HepG2 (cell line): ENCODE data around the gene FETUB. TPM values are rescaled to one million over a fixed set of nuclear protein-coding genes. Genes with fewer than 3 reads are reported as not detected.

Experiments used
- ATF1 ChIP-seq: IDR thresholded peaks from 2 replicates; pipeline ENCODE4 v1.6.1; 2016; ENCODE audit warnings: mild to moderate bottlenecking, control low read depth
- KLF16 ChIP-seq, 2 experiments: sonication (generic) in 1 of 2; formaldehyde crosslinking in 1 of 2; IDR thresholded peaks; 2 replicates each; pipeline versions ENCODE4 v1.6.1 to v1.8.0; 2016 to 2023; ENCODE audit warnings: missing genetic modification reagents in 2 of 2, missing compliant biosample characterization in 1 of 2
- LCORL ChIP-seq, 2 experiments: fragments of 450-650 bp in 1 of 2; sonication (generic) in 1 of 2; formaldehyde crosslinking in 1 of 2; IDR thresholded peaks; 2 replicates each; pipeline versions ENCODE4 v1.5.0 to v1.6.1; 2017 to 2020; ENCODE audit warnings: antibody characterized with exemption in 1 of 2, missing genetic modification reagents in 1 of 2
- MEF2D ChIP-seq: sonication (generic); formaldehyde crosslinking; IDR thresholded peaks from 2 replicates; pipeline ENCODE4 v1.5.1; 2020; ENCODE audit warnings: mild to moderate bottlenecking, missing genetic modification reagents
- MZF1 ChIP-seq: sonication (generic); formaldehyde crosslinking; IDR thresholded peaks from 2 replicates; pipeline ENCODE4 v1.8.1; 2023; ENCODE audit warnings: mild to moderate bottlenecking, missing genetic modification reagents, borderline replicate concordance
- NCOA5 ChIP-seq: sonication (generic); formaldehyde crosslinking; IDR thresholded peaks from 2 replicates; pipeline ENCODE4 v1.4.0; 2020; ENCODE audit warnings: missing genetic modification reagents
- NR2F6 ChIP-seq, 2 experiments: IDR thresholded peaks; 2 replicates each; pipeline ENCODE4 v1.6.1; 2016; ENCODE audit warnings: antibody characterized with exemption in 1 of 2, mild to moderate bottlenecking in 1 of 2
- SOX5 ChIP-seq: IDR thresholded peaks from 2 replicates; pipeline ENCODE4 v1.6.1; 2016; ENCODE audit warnings: borderline replicate concordance
- SSRP1 ChIP-seq: IDR thresholded peaks from 2 replicates; pipeline ENCODE4 v1.6.1; 2016; ENCODE audit warnings: control low read depth
- TMF1 ChIP-seq: sonication (generic); formaldehyde crosslinking; IDR thresholded peaks from 2 replicates; pipeline ENCODE4 v1.8.1; 2022; ENCODE audit warnings: low read depth, missing genetic modification reagents
- TOPORS ChIP-seq: sonication (generic); formaldehyde crosslinking; IDR thresholded peaks from 2 replicates; pipeline ENCODE4 v1.8.0; 2023; ENCODE audit warnings: mild to moderate bottlenecking, missing genetic modification reagents
- ZMYM2 ChIP-seq: sonication (generic); formaldehyde crosslinking; IDR thresholded peaks from 2 replicates; pipeline ENCODE4 v1.8.0; 2022; ENCODE audit warnings: mild to moderate bottlenecking, missing genetic modification reagents
- ZNF337 ChIP-seq: sonication (generic); formaldehyde crosslinking; IDR thresholded peaks from 2 replicates; pipeline ENCODE4 v1.5.1; 2020; ENCODE audit warnings: missing genetic modification reagents, low read depth, mild to moderate bottlenecking, borderline replicate concordance
- ZNF761 ChIP-seq: sonication (generic); formaldehyde crosslinking; conservative IDR thresholded peaks from 2 replicates; pipeline ENCODE4 v1.4.0; 2020; ENCODE audit warnings: mild to moderate bottlenecking, missing genetic modification reagents
- ZNF780A ChIP-seq: sonication (generic); formaldehyde crosslinking; IDR thresholded peaks from 2 replicates; pipeline ENCODE4 v1.8.0; 2022; ENCODE audit warnings: mild to moderate bottlenecking, missing genetic modification reagents, moderate library complexity
- ZSCAN9 ChIP-seq: IDR thresholded peaks from 2 replicates; pipeline ENCODE4 v1.6.1; 2016; ENCODE audit warnings: borderline replicate concordance
- polyA plus RNA-seq, 8 experiments: library from polyadenylated mRNA; depleted of rRNA in 3 of 8; stranded (reverse) in 7 of 8; unstranded in 1 of 8; fragments of >200 nt; fragmentation: Illumina TruSeq in 4 of 8; extraction: Trizol in 4 of 8; gene quantifications; 2 replicates each; pipeline versions ENCODE4 v1.2.1 to v1.2.3, GENCODE V29; 2011 to 2016; ENCODE audit warnings: low read depth in 4 of 8, missing spikeins in 1 of 8, mixed read lengths in 1 of 8; ENCODE audit not compliant: insufficient read depth in 1 of 8
- total RNA-seq, 5 experiments: library from RNA; depleted of rRNA; stranded (reverse); fragments of >200 nt; fragmentation: Illumina TruSeq; extraction: Trizol; gene quantifications; 2 replicates each; pipeline ENCODE4 v1.2.3, GENCODE V29; 2016; ENCODE audit warnings: low read depth in 1 of 5
- TF ChIP-seq, protein P1 (sequence below): IDR thresholded peaks from 2 replicates; pipeline ENCODE4 v1.6.1; 2016; ENCODE audit warnings: low read depth, missing genetic modification reagents, missing compliant biosample characterization
- TF ChIP-seq, protein P2 (sequence below): sonication (generic); formaldehyde crosslinking; IDR thresholded peaks from 2 replicates; pipeline ENCODE4 v1.5.1; 2020; ENCODE audit warnings: missing genetic modification reagents, mild to moderate bottlenecking, borderline replicate concordance
- TF ChIP-seq, protein P3 (sequence below): sonication (generic); formaldehyde crosslinking; IDR thresholded peaks from 2 replicates; pipeline ENCODE4 v1.8.0; 2022; ENCODE audit warnings: mild to moderate bottlenecking, missing genetic modification reagents, moderate library complexity

Gene FETUB
- total and polyA plus RNA-seq, 2 of the 13 experiments (the other 11 are each of a cell fraction or from before 2014, with no cell fraction given) = 2.1 to 4.4 TPM

DNA sequence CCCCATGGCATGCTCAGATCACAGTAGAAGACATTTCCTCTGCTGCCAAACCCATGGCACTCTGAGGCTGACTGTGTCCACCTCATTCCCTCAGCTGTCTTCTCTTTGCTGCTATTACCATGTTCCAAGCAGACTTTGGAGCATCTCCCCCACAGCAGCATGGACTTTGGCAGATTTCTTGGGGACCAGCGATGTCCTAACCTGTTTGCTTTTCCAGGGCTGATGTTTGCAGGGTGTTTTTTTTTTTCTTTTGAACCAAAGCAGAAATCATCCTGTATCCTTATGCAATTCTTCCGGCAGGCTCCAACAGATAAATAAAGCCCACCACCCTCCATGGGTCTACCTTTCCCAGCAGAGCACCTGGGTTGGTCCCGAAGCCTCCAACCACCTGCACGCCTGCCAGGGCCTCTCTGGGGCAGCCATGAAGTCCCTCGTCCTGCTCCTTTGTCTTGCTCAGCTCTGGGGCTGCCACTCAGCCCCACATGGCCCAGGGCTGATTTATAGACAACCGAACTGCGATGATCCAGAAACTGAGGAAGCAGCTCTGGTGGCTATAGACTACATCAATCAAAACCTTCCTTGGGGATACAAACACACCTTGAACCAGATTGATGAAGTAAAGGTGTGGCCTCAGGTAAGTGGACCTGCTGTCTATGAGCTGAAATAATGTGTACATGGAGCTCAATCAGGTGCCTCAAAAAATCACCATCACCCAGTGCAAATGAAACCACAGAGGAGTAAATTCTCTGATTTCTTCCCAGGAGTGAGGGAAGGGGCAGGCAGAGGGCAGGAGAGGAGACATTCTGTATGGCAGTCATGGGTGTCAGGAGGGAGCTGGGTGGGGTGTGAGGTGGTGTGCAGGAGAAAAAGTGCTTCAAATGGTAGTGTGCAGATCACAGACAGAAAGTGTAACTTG is 27.2 kb upstream of the FETUB start, which contains the start of gene AHSG (continued):
- TF ChIP-seq ZNF337 (CRISPR knock-in tag) = no peak; the same call in 1 of the 2 replicates
- TF ChIP-seq, protein P1, sequence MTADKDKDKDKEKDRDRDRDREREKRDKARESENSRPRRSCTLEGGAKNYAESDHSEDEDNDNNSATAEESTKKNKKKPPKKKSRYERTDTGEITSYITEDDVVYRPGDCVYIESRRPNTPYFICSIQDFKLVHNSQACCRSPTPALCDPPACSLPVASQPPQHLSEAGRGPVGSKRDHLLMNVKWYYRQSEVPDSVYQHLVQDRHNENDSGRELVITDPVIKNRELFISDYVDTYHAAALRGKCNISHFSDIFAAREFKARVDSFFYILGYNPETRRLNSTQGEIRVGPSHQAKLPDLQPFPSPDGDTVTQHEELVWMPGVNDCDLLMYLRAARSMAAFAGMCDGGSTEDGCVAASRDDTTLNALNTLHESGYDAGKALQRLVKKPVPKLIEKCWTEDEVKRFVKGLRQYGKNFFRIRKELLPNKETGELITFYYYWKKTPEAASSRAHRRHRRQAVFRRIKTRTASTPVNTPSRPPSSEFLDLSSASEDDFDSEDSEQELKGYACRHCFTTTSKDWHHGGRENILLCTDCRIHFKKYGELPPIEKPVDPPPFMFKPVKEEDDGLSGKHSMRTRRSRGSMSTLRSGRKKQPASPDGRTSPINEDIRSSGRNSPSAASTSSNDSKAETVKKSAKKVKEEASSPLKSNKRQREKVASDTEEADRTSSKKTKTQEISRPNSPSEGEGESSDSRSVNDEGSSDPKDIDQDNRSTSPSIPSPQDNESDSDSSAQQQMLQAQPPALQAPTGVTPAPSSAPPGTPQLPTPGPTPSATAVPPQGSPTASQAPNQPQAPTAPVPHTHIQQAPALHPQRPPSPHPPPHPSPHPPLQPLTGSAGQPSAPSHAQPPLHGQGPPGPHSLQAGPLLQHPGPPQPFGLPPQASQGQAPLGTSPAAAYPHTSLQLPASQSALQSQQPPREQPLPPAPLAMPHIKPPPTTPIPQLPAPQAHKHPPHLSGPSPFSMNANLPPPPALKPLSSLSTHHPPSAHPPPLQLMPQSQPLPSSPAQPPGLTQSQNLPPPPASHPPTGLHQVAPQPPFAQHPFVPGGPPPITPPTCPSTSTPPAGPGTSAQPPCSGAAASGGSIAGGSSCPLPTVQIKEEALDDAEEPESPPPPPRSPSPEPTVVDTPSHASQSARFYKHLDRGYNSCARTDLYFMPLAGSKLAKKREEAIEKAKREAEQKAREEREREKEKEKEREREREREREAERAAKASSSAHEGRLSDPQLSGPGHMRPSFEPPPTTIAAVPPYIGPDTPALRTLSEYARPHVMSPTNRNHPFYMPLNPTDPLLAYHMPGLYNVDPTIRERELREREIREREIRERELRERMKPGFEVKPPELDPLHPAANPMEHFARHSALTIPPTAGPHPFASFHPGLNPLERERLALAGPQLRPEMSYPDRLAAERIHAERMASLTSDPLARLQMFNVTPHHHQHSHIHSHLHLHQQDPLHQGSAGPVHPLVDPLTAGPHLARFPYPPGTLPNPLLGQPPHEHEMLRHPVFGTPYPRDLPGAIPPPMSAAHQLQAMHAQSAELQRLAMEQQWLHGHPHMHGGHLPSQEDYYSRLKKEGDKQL = peak; percentile 79
- TF ChIP-seq NR2F6 (IDR thresholded peaks at IDR 0.05) = peak; percentile 78
- TF ChIP-seq NR2F6 (CRISPR knock-in tag; IDR thresholded peaks at IDR 0.05) = peak; percentile 78
- TF ChIP-seq ATF1 (CRISPR knock-in tag) = peak; percentile 77
- peak; percentile 99 for TF ChIP-seq SSRP1 (CRISPR knock-in tag)
- peak; percentile 89 for TF ChIP-seq ZSCAN9 (CRISPR knock-in tag)
- TF ChIP-seq MZF1 (CRISPR knock-in tag) = no peak; the same call in 1 of the 2 replicates
- peak; percentile 92 for TF ChIP-seq MEF2D (CRISPR knock-in tag)
- TF ChIP-seq TMF1 (CRISPR knock-in tag) = peak; percentile 68
- TF ChIP-seq, protein P2, sequence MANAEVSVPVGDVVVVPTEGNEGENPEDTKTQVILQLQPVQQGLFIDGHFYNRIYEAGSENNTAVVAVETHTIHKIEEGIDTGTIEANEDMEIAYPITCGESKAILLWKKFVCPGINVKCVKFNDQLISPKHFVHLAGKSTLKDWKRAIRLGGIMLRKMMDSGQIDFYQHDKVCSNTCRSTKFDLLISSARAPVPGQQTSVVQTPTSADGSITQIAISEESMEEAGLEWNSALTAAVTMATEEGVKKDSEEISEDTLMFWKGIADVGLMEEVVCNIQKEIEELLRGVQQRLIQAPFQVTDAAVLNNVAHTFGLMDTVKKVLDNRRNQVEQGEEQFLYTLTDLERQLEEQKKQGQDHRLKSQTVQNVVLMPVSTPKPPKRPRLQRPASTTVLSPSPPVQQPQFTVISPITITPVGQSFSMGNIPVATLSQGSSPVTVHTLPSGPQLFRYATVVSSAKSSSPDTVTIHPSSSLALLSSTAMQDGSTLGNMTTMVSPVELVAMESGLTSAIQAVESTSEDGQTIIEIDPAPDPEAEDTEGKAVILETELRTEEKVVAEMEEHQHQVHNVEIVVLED (CRISPR knock-in tag) = no peak; the same call in 1 of the 2 replicates
- TF ChIP-seq, protein P3, sequence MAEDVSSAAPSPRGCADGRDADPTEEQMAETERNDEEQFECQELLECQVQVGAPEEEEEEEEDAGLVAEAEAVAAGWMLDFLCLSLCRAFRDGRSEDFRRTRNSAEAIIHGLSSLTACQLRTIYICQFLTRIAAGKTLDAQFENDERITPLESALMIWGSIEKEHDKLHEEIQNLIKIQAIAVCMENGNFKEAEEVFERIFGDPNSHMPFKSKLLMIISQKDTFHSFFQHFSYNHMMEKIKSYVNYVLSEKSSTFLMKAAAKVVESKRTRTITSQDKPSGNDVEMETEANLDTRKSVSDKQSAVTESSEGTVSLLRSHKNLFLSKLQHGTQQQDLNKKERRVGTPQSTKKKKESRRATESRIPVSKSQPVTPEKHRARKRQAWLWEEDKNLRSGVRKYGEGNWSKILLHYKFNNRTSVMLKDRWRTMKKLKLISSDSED (CRISPR knock-in tag) = no peak
- 0 out of 2 replicates have a peak, but pooled peaks have one; percentile 46 for TF ChIP-seq ZNF761
- no peak; the same call in 1 of the 2 replicates for TF ChIP-seq ZNF780A (CRISPR knock-in tag)
- peak; percentile 71; the same call in 1 of the 2 replicates for TF ChIP-seq SOX5 (CRISPR knock-in tag)
- peak in 1 of 2 experiments; percentile 78; a peak in 2 of 4 replicates for TF ChIP-seq KLF16 (CRISPR knock-in tag; IDR thresholded peaks at IDR 0.05)
- TF ChIP-seq TOPORS (CRISPR knock-in tag) = peak; percentile 84
- TF ChIP-seq ZMYM2 (CRISPR knock-in tag) = peak; percentile 65; the same call in 1 of the 2 replicates
- peak; percentile 52; the same call in 1 of the 2 replicates for TF ChIP-seq NCOA5 (CRISPR knock-in tag)
- peak; percentile 83 for TF ChIP-seq LCORL (IDR thresholded peaks at IDR 0.05)
- peak; percentile 68; the same call in 1 of the 2 replicates for TF ChIP-seq LCORL (CRISPR knock-in tag; IDR thresholded peaks at IDR 0.05)
